ENCODE measurements around the gene PMM2. TPM values are rescaled to one million over a fixed set of nuclear protein-coding genes. Genes with fewer than 3 reads are reported as not detected.
A peak's percentile ranks its signal among the peaks of the same experiment; 100 is the strongest.
"Not testable (repeated sequence)": the region's sequence is repeated elsewhere in the genome, so short reads cannot be mapped to it uniquely, and the experiment has no call there.

Gene PMM2
- total RNA-seq, 6 donors from 2014 or later = 27.2 to 37.1 (median 29.8) TPM

- peaks cover 3 to 40% (median 24%) of the 10 kb centered on the region in 4 donors for H3K36me3 ChIP-seq
- peaks cover 0 to 6% (median 5%) of the 10 kb centered on the region in 4 donors for H3K4me1 ChIP-seq
- WGBS, 2 donors = 88 to 92% methylated on average over 15 to 17 of the region's 18 CpGs
- no peak overlapping the region for H3K27ac ChIP-seq
- ATAC-seq (ENCODE audit: low FRiP score in 2 of 2) = no peak
- H3K9me3 ChIP-seq = no peaks in the 10 kb centered on the region
- H3K27me3 ChIP-seq = no peaks in the 10 kb centered on the region
- H3K4me3 ChIP-seq = no peak overlapping the region
- no peak for TF ChIP-seq EP300 (IDR thresholded peaks at IDR 0.05)
- TF ChIP-seq POLR2AphosphoS5 (IDR thresholded peaks at IDR 0.05) = no peak
- no peak for TF ChIP-seq POLR2A (IDR thresholded peaks at IDR 0.05)
- TF ChIP-seq CTCF (IDR thresholded peaks at IDR 0.05) = no peak
- peak in 1 of 2 donors; percentile 20 for DNase-seq
Observed at GRCh38 chr16:8831871-8832716, 34.5 kb downstream of the PMM2 start.

- Histone ChIP-seq H3K36me3 (peaks cover 3 to 40% (median 24%) of the 10 kb centered on the region in 4 donors), H3K4me3 (no peak overlapping the region), H3K4me1 (peaks cover 3 to 10% (median 5%) of the 10 kb centered on the region in 4 donors), H3K27ac (no peak overlapping the region), H3K9me3 (no peaks in the 10 kb centered on the region), H3K27me3 (no peaks in the 10 kb centered on the region)
- peak in 1 of 2 donors; percentile 53 for DNase-seq
- TF ChIP-seq POLR2AphosphoS5 (IDR thresholded peaks at IDR 0.05) (no peak), POLR2A (IDR thresholded peaks at IDR 0.05) (no peak), CTCF (IDR thresholded peaks at IDR 0.05) (no peak), EP300 (IDR thresholded peaks at IDR 0.05) (no peak)
- WGBS, 2 donors = 81 to 85% methylated on average over 14 to 16 of the region's 16 CpGs
- ATAC-seq (ENCODE audit: low FRiP score in 2 of 2) = peak in 1 of 2 donors; percentile 68
Observed at GRCh38 chr16:8832717-8833105, 35.1 kb downstream of the PMM2 start.

GRCh38 chr16:8836797-8837196 is 39.2 kb downstream of the PMM2 start:
- not testable (repeated sequence) for H3K27ac ChIP-seq; H3K27me3 ChIP-seq; H3K9me3 ChIP-seq; ATAC-seq (ENCODE audit: low FRiP score in 2 of 2); DNase-seq; H3K4me3 ChIP-seq
- 66 to 78% methylated on average over 7 of the region's 7 CpGs for WGBS, 2 donors
- peaks cover 0 to 10% (median 4%) of the 10 kb centered on the region in 4 donors for H3K36me3 ChIP-seq
- peaks cover 4 to 10% (median 7%) of the 10 kb centered on the region in 4 donors for H3K4me1 ChIP-seq

GRCh38 chr16:8837594-8837993 is 40.0 kb downstream of the PMM2 start:
- H3K9me3 ChIP-seq; DNase-seq; ATAC-seq (ENCODE audit: low FRiP score in 2 of 2); H3K36me3 ChIP-seq; H3K27me3 ChIP-seq: not testable (repeated sequence)
- WGBS, 2 donors = 69 to 83% methylated on average over 15 of the region's 15 CpGs
- H3K4me3 ChIP-seq = peak overlapping the region in 1 of 4 donors; percentile 4
- H3K4me1 ChIP-seq = peaks cover 4 to 11% (median 8%) of the 10 kb centered on the region in 4 donors
- peak overlapping the region in 1 of 4 donors; percentile 1 for H3K27ac ChIP-seq

GRCh38 chr16:8842016-8842415 is 44.4 kb downstream of the PMM2 start:
- ATAC-seq (ENCODE audit: low FRiP score in 2 of 2); H3K4me1 ChIP-seq; DNase-seq; H3K36me3 ChIP-seq; H3K27me3 ChIP-seq; H3K9me3 ChIP-seq: not testable (repeated sequence)
- peak overlapping the region in 3 of 4 donors; percentile 46 to 73 (median 67) for H3K27ac ChIP-seq
- H3K4me3 ChIP-seq = peak overlapping the region in 2 of 4 donors; percentile 20 to 23
- 50 to 51% methylated on average over 4 of the region's 4 CpGs for WGBS, 2 donors

GRCh38 chr16:8843296-8843695 is 45.7 kb downstream of the PMM2 start:
- not testable (repeated sequence) for H3K9me3 ChIP-seq; H3K4me3 ChIP-seq; ATAC-seq (ENCODE audit: low FRiP score in 2 of 2); H3K27ac ChIP-seq; H3K27me3 ChIP-seq; DNase-seq; H3K4me1 ChIP-seq
- H3K36me3 ChIP-seq = peaks cover 0 to 18% (median 5%) of the 10 kb centered on the region in 4 donors
- 87 to 92% methylated on average over 5 to 10 of the region's 12 CpGs for WGBS, 2 donors
